Measurements from ENCODE around the gene NUP42. TPM values are rescaled to one million over a fixed set of nuclear protein-coding genes. Genes with fewer than 3 reads are reported as not detected.
A peak's percentile ranks its signal among the peaks of the same experiment; 100 is the strongest.

Gene NUP42
- total and polyA plus RNA-seq, 2 of the 13 experiments (the other 11 are each of a cell fraction or from before 2014, with no cell fraction given) = 32.0 to 51.5 TPM

GRCh38 chr7:23181684-23182553, at the start of gene NUP42 (continued):
- TF ChIP-seq ZNF20 (CRISPR knock-in tag; IDR thresholded peaks at IDR 0.05) (0 out of 2 replicates have a peak, but pooled peaks have one; percentile 25), MED8 (CRISPR knock-in tag; IDR thresholded peaks at IDR 0.05; ENCODE audit: insufficient replicate concordance) (no peak), MTF2 (CRISPR knock-in tag; IDR thresholded peaks at IDR 0.05; ENCODE audit: borderline replicate concordance) (no peak), POGZ (CRISPR knock-in tag; IDR thresholded peaks at IDR 0.05) (peak; percentile 96), ZNF557 (CRISPR knock-in tag; IDR thresholded peaks at IDR 0.05) (no peak), HBP1 (CRISPR knock-in tag; IDR thresholded peaks at IDR 0.05; ENCODE audit: low read depth) (peak; percentile 62; the same call in 1 of the 2 replicates), ZEB1 (IDR thresholded peaks at IDR 0.05; ENCODE audit: insufficient replicate concordance, low read depth) (no peak), ZNF337 (CRISPR knock-in tag; IDR thresholded peaks at IDR 0.05; ENCODE audit: borderline replicate concordance, low read depth) (no peak), ZNF577 (CRISPR knock-in tag; IDR thresholded peaks at IDR 0.05; ENCODE audit: borderline replicate concordance, low read depth) (no peak), CEBPG (CRISPR knock-in tag; IDR thresholded peaks at IDR 0.05) (peak; percentile 60), ZMYM4 (CRISPR knock-in tag; IDR thresholded peaks at IDR 0.05) (peak; percentile 98), HMGXB3 (CRISPR knock-in tag; IDR thresholded peaks at IDR 0.05; ENCODE audit: borderline replicate concordance) (peak; percentile 89), MTA3 (CRISPR knock-in tag; IDR thresholded peaks at IDR 0.05) (no peak), ZBTB43 (CRISPR knock-in tag; conservative IDR thresholded peaks at IDR 0.05) (no peak), TGIF2 (CRISPR knock-in tag; IDR thresholded peaks at IDR 0.05) (peak; percentile 87), ZNF18 (CRISPR knock-in tag; IDR thresholded peaks at IDR 0.05; ENCODE audit: insufficient replicate concordance) (no peak), ZFP91 (CRISPR knock-in tag; IDR thresholded peaks at IDR 0.05; ENCODE audit: borderline replicate concordance) (peak; percentile 90)

Measured in HepG2 (cell line).